HEK293 (cell line): ENCODE results near the gene PLEKHA4.

ENCODE experiments used
- KLF7 ChIP-seq: fragments of 450-650 bp; formaldehyde crosslinking; IDR thresholded peaks from 2 replicates; pipeline ENCODE4 v1.5.1; 2016; ENCODE audit warnings: missing biosample characterization, missing genetic modification characterization, borderline replicate concordance
- KLF9 ChIP-seq: fragments of 450-650 bp; formaldehyde crosslinking; IDR thresholded peaks from 2 replicates; pipeline ENCODE4 v1.5.1; 2016; ENCODE audit warnings: missing biosample characterization, missing genetic modification characterization, low read depth
- RBAK ChIP-seq: fragments of 450-650 bp; formaldehyde crosslinking; IDR thresholded peaks from 2 replicates; pipeline ENCODE4 v1.5.1; 2016; ENCODE audit warnings: missing biosample characterization, missing genetic modification characterization
- REPIN1 ChIP-seq: fragments of 450-650 bp; formaldehyde crosslinking; IDR thresholded peaks from 2 replicates; pipeline ENCODE4 v1.5.1; 2017; ENCODE audit warnings: missing biosample characterization, missing genetic modification characterization, low read depth
- YY2 ChIP-seq: fragments of 450-650 bp; formaldehyde crosslinking; IDR thresholded peaks from 2 replicates; pipeline ENCODE4 v1.5.1; 2016; ENCODE audit warnings: missing biosample characterization, missing genetic modification characterization
- ZBTB48 ChIP-seq: fragments of 450-650 bp; formaldehyde crosslinking; IDR thresholded peaks from 2 replicates; pipeline ENCODE4 v1.5.1; 2016; ENCODE audit warnings: missing biosample characterization, missing genetic modification characterization
- ZFHX2 ChIP-seq: fragments of 450-650 bp; formaldehyde crosslinking; conservative IDR thresholded peaks from 2 replicates; pipeline ENCODE4 v1.5.1; 2016; ENCODE audit warnings: missing biosample characterization, missing genetic modification characterization
- ZNF138 ChIP-seq: fragments of 450-650 bp; formaldehyde crosslinking; IDR thresholded peaks from 2 replicates; pipeline ENCODE4 v1.5.1; 2016; ENCODE audit warnings: missing biosample characterization, missing genetic modification characterization, borderline replicate concordance
- ZNF24 ChIP-seq: fragments of 450-650 bp; formaldehyde crosslinking; IDR thresholded peaks from 2 replicates; pipeline ENCODE4 v1.5.1; 2016; ENCODE audit warnings: missing biosample characterization, missing genetic modification characterization
- ZNF274 ChIP-seq, 2 experiments: fragments of 200-500 bp in 1 of 2; fragments of 450-650 bp in 1 of 2; sonication (Bioruptor generic) in 1 of 2; formaldehyde crosslinking in 1 of 2; IDR thresholded peaks; 2 replicates each; pipeline versions ENCODE4 v1.5.1 to v1.6.1; 2014 to 2016; ENCODE audit warnings: borderline replicate concordance in 1 of 2, inconsistent platforms in 1 of 2, low read length in 1 of 2, missing biosample characterization in 1 of 2, missing genetic modification characterization in 1 of 2
- ZNF416 ChIP-seq: fragments of 450-650 bp; formaldehyde crosslinking; IDR thresholded peaks from 2 replicates; pipeline ENCODE4 v1.5.1; 2016; ENCODE audit warnings: missing biosample characterization, missing genetic modification characterization
- ZNF423 ChIP-seq: fragments of 450-650 bp; formaldehyde crosslinking; IDR thresholded peaks from 2 replicates; pipeline ENCODE4 v1.5.1; 2016; ENCODE audit warnings: missing biosample characterization, missing genetic modification characterization
- ZNF433 ChIP-seq: fragments of 450-650 bp; formaldehyde crosslinking; IDR thresholded peaks from 2 replicates; pipeline ENCODE4 v1.5.1; 2016; ENCODE audit warnings: missing biosample characterization, missing genetic modification characterization, low read depth
- ZNF560 ChIP-seq: fragments of 450-650 bp; formaldehyde crosslinking; IDR thresholded peaks from 2 replicates; pipeline ENCODE4 v1.5.1; 2017; ENCODE audit warnings: missing biosample characterization, missing genetic modification characterization, borderline replicate concordance
- ZNF610 ChIP-seq: fragments of 450-650 bp; formaldehyde crosslinking; IDR thresholded peaks from 2 replicates; pipeline ENCODE4 v1.5.1; 2016; ENCODE audit warnings: missing biosample characterization, missing genetic modification characterization, borderline replicate concordance
- ZNF785 ChIP-seq: fragments of 450-650 bp; formaldehyde crosslinking; IDR thresholded peaks from 2 replicates; pipeline ENCODE4 v1.5.1; 2016; ENCODE audit warnings: missing biosample characterization, missing genetic modification characterization
- ZSCAN23 ChIP-seq: fragments of 450-650 bp; formaldehyde crosslinking; IDR thresholded peaks from 2 replicates; pipeline ENCODE4 v1.5.1; 2016; ENCODE audit warnings: missing biosample characterization, missing genetic modification characterization
- TF ChIP-seq, protein P1 (sequence below): fragments of 450-650 bp; formaldehyde crosslinking; IDR thresholded peaks from 2 replicates; pipeline ENCODE4 v1.5.1; 2016; ENCODE audit warnings: missing biosample characterization, missing genetic modification characterization
- TF ChIP-seq, protein P2 (sequence below): fragments of 450-650 bp; formaldehyde crosslinking; optimal IDR thresholded peaks from 2 replicates; pipeline ENCODE3; 2016; ENCODE audit warnings: missing biosample characterization, mild to moderate bottlenecking, missing genetic modification characterization
- TF ChIP-seq, protein P3 (sequence below): fragments of 450-650 bp; formaldehyde crosslinking; conservative IDR thresholded peaks from 2 replicates; pipeline ENCODE4 v1.5.1; 2016; ENCODE audit warnings: low read depth, missing biosample characterization, missing genetic modification characterization
- TF ChIP-seq, protein P4 (sequence below): fragments of 450-650 bp; formaldehyde crosslinking; IDR thresholded peaks from 2 replicates; pipeline ENCODE4 v1.5.1; 2016; ENCODE audit warnings: missing biosample characterization, missing genetic modification characterization, low read depth
- TF ChIP-seq, protein P5 (sequence below): fragments of 450-650 bp; formaldehyde crosslinking; IDR thresholded peaks from 2 replicates; pipeline ENCODE4 v1.5.1; 2016; ENCODE audit warnings: missing biosample characterization, missing genetic modification characterization, borderline replicate concordance

The PLEKHA4 gene

DNA sequence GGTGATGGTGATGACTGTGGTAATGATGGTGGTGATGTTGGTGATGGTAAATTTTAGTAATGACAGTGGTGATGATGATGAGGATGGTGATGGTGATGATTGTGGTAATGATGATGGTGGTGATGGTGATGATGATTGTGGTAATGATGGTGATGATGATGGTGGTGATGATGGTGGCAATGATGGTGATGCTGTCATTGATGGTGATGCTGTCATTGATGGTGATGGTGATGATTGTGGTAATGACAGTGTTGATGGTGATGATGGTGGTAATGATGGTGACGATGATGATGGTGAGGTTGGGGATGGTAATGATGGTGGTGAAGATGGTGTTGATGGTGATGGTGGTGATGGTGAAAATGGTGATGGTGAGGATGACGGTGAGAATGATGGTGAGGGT lies 45.9 kb downstream of the PLEKHA4 start (continued):
- TF ChIP-seq, protein P1, sequence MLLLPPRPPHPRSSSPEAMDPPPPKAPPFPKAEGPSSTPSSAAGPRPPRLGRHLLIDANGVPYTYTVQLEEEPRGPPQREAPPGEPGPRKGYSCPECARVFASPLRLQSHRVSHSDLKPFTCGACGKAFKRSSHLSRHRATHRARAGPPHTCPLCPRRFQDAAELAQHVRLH (tag by site-specific recombination): 0 out of 2 replicates have a peak, but pooled peaks have one; percentile 8
- no peak for TF ChIP-seq REPIN1 (tag by site-specific recombination)
- TF ChIP-seq ZNF433 (tag by site-specific recombination): no peak
- TF ChIP-seq ZNF274 (IDR thresholded peaks at IDR 0.05; ENCODE audit: low read length): no peak
- no peak; the same call in 1 of the 2 replicates for TF ChIP-seq ZNF274 (tag by site-specific recombination; IDR thresholded peaks at IDR 0.05; ENCODE audit: borderline replicate concordance)
- no peak for TF ChIP-seq ZNF610
- TF ChIP-seq KLF7 (tag by site-specific recombination): no peak
- TF ChIP-seq KLF9 (tag by site-specific recombination): 0 out of 2 replicates have a peak, but pooled peaks have one; percentile 14
- TF ChIP-seq ZNF138 (tag by site-specific recombination): no peak
- 0 out of 2 replicates have a peak, but pooled peaks have one; percentile 10 for TF ChIP-seq ZNF416
- no peak for TF ChIP-seq ZNF560 (tag by site-specific recombination)
- TF ChIP-seq, protein P2, sequence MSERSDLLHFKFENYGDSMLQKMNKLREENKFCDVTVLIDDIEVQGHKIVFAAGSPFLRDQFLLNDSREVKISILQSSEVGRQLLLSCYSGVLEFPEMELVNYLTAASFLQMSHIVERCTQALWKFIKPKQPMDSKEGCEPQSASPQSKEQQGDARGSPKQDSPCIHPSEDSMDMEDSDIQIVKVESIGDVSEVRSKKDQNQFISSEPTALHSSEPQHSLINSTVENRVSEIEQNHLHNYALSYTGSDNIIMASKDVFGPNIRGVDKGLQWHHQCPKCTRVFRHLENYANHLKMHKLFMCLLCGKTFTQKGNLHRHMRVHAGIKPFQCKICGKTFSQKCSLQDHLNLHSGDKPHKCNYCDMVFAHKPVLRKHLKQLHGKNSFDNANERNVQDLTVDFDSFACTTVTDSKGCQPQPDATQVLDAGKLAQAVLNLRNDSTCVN (tag by site-specific recombination): no peak
- TF ChIP-seq ZSCAN23 (tag by site-specific recombination): no peak
- TF ChIP-seq, protein P3, sequence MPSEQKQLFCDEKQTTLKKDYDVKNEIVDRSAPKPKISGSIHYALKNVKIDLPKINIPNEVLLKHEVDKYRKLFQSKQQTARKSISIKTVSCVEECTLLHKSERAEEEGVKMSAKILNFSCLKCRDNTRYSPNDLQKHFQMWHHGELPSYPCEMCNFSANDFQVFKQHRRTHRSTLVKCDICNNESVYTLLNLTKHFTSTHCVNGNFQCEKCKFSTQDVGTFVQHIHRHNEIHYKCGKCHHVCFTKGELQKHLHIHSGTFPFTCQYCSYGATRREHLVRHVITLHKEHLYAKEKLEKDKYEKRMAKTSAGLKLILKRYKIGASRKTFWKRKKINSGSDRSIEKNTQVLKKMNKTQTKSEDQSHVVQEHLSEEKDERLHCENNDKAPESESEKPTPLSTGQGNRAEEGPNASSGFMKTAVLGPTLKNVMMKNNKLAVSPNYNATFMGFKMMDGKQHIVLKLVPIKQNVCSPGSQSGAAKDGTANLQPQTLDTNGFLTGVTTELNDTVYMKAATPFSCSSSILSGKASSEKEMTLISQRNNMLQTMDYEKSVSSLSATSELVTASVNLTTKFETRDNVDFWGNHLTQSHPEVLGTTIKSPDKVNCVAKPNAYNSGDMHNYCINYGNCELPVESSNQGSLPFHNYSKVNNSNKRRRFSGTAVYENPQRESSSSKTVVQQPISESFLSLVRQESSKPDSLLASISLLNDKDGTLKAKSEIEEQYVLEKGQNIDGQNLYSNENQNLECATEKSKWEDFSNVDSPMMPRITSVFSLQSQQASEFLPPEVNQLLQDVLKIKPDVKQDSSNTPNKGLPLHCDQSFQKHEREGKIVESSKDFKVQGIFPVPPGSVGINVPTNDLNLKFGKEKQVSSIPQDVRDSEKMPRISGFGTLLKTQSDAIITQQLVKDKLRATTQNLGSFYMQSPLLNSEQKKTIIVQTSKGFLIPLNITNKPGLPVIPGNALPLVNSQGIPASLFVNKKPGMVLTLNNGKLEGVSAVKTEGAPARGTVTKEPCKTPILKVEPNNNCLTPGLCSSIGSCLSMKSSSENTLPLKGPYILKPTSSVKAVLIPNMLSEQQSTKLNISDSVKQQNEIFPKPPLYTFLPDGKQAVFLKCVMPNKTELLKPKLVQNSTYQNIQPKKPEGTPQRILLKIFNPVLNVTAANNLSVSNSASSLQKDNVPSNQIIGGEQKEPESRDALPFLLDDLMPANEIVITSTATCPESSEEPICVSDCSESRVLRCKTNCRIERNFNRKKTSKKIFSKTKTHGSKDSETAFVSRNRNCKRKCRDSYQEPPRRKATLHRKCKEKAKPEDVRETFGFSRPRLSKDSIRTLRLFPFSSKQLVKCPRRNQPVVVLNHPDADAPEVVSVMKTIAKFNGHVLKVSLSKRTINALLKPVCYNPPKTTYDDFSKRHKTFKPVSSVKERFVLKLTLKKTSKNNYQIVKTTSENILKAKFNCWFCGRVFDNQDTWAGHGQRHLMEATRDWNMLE (tag by site-specific recombination): no peak
- peak; percentile 77; the same call in 1 of the 2 replicates for TF ChIP-seq YY2
- TF ChIP-seq, protein P4, sequence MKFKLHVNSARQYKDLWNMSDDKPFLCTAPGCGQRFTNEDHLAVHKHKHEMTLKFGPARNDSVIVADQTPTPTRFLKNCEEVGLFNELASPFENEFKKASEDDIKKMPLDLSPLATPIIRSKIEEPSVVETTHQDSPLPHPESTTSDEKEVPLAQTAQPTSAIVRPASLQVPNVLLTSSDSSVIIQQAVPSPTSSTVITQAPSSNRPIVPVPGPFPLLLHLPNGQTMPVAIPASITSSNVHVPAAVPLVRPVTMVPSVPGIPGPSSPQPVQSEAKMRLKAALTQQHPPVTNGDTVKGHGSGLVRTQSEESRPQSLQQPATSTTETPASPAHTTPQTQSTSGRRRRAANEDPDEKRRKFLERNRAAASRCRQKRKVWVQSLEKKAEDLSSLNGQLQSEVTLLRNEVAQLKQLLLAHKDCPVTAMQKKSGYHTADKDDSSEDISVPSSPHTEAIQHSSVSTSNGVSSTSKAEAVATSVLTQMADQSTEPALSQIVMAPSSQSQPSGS (tag by site-specific recombination): peak; percentile 49; the same call in 1 of the 2 replicates
- TF ChIP-seq, protein P5, sequence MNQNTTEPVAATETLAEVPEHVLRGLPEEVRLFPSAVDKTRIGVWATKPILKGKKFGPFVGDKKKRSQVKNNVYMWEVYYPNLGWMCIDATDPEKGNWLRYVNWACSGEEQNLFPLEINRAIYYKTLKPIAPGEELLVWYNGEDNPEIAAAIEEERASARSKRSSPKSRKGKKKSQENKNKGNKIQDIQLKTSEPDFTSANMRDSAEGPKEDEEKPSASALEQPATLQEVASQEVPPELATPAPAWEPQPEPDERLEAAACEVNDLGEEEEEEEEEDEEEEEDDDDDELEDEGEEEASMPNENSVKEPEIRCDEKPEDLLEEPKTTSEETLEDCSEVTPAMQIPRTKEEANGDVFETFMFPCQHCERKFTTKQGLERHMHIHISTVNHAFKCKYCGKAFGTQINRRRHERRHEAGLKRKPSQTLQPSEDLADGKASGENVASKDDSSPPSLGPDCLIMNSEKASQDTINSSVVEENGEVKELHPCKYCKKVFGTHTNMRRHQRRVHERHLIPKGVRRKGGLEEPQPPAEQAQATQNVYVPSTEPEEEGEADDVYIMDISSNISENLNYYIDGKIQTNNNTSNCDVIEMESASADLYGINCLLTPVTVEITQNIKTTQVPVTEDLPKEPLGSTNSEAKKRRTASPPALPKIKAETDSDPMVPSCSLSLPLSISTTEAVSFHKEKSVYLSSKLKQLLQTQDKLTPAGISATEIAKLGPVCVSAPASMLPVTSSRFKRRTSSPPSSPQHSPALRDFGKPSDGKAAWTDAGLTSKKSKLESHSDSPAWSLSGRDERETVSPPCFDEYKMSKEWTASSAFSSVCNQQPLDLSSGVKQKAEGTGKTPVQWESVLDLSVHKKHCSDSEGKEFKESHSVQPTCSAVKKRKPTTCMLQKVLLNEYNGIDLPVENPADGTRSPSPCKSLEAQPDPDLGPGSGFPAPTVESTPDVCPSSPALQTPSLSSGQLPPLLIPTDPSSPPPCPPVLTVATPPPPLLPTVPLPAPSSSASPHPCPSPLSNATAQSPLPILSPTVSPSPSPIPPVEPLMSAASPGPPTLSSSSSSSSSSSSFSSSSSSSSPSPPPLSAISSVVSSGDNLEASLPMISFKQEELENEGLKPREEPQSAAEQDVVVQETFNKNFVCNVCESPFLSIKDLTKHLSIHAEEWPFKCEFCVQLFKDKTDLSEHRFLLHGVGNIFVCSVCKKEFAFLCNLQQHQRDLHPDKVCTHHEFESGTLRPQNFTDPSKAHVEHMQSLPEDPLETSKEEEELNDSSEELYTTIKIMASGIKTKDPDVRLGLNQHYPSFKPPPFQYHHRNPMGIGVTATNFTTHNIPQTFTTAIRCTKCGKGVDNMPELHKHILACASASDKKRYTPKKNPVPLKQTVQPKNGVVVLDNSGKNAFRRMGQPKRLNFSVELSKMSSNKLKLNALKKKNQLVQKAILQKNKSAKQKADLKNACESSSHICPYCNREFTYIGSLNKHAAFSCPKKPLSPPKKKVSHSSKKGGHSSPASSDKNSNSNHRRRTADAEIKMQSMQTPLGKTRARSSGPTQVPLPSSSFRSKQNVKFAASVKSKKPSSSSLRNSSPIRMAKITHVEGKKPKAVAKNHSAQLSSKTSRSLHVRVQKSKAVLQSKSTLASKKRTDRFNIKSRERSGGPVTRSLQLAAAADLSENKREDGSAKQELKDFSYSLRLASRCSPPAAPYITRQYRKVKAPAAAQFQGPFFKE (tag by site-specific recombination): no peak
- no peak for TF ChIP-seq ZFHX2
- TF ChIP-seq RBAK: peak; percentile 51; the same call in 1 of the 2 replicates
- 0 out of 2 replicates have a peak, but pooled peaks have one; percentile 18 for TF ChIP-seq ZBTB48 (tag by site-specific recombination)
- no peak for TF ChIP-seq ZNF24 (tag by site-specific recombination)
- no peak for TF ChIP-seq ZNF423 (tag by site-specific recombination)
- TF ChIP-seq ZNF785 (tag by site-specific recombination): 0 out of 2 replicates have a peak, but pooled peaks have one; percentile 65
